Stimulated activated memory B cell treated with anti-CD40 and anti-IgM and Interleukin-4, amounts not matched to agents 10 μg/mL and 1 μg/mL and 100 μg/mL, for 72 hours (primary cell): ENCODE measurements around the gene CUX1.
"Not testable (repeated sequence)": the region's sequence is repeated elsewhere in the genome, so short reads cannot be mapped to it uniquely, and the experiment has no call there.

Experiments
- ATAC-seq: fragments of 150-1000 bp; cut with Tn5 transposase; 2 replicates; pipeline ENCODE4 v1.10.0; 2021
- H3K27ac Mint-ChIP-seq: one replicate; pipeline ENCODE4 v1.8.0; 2022; ENCODE audit warnings: mild to moderate bottlenecking, mixed read lengths
- H3K27me3 Mint-ChIP-seq: one replicate; pipeline ENCODE4 v1.8.0; 2022; ENCODE audit warnings: mixed read lengths
- H3K36me3 Mint-ChIP-seq: one replicate; pipeline ENCODE4 v1.8.0; 2022; ENCODE audit warnings: mixed read lengths
- H3K4me1 Mint-ChIP-seq: one replicate; pipeline ENCODE4 v1.8.0; 2022; ENCODE audit warnings: mixed read lengths
- H3K4me3 Mint-ChIP-seq: one replicate; pipeline ENCODE4 v1.8.0; 2022; ENCODE audit warnings: mild to moderate bottlenecking, moderate library complexity, mixed read lengths
- H3K9me3 Mint-ChIP-seq: one replicate; pipeline ENCODE4 v1.8.0; 2022; ENCODE audit warnings: mixed read lengths

The CUX1 gene

GRCh38 chr7:101814081-101814990 lies 3.1 kb upstream of the CUX1 start:
- Mint-ChIP-seq H3K4me3 (peak overlapping the region; percentile 77), H3K27ac (peak overlapping the region; percentile 67), H3K4me1 (peaks cover 24% of the 10 kb centered on the region), H3K36me3 (no peaks in the 10 kb centered on the region), H3K9me3 (no peaks in the 10 kb centered on the region), H3K27me3 (no peaks in the 10 kb centered on the region)
- ATAC-seq: peak; percentile 66

GRCh38 chr7:101814991-101815825 lies 2.2 kb upstream of the CUX1 start:
- Mint-ChIP-seq H3K9me3 (no peaks in the 10 kb centered on the region), H3K4me3 (peak overlapping the region; percentile 77), H3K4me1 (peaks cover 33% of the 10 kb centered on the region), H3K36me3 (no peaks in the 10 kb centered on the region), H3K27me3 (no peaks in the 10 kb centered on the region), H3K27ac (peak overlapping the region; percentile 67)
- peak; percentile 77 for ATAC-seq

DNA sequence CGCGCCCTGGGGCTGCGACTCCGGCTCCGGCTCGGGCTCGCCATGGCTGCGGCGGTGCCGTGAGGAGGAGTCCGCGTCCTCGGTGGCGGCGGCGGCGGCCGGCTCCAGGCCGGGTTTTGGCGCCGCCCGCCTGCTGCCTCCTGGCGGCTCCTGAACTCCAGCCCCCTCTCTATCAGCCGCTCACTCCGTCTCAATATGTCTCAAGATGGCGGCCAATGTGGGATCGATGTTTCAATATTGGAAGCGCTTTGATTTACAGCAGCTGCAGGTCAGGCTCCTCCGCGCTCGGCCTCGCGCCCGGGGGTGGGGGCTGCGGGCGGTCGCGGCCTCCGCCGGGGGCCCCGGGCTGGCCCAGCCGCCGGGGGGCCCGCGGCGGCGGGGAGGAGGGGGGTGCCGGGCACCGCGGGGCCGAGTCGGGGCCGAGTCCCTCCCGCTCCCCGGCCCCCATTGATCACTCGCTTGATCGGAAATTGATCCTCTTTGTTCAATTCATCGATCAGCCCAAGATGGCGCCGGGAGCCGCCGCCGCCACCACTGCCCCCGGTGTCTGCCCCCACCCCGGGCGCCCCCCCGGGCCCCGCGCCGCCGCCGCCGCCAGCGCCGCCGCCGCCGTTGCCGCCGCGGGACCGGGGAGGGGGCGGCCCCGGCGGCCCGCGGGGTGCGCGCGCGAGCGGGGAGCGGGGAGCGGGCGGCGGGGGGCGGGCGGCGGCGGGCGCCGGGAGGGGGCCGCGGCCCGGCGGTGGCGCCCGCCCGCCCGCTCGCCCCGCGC lies 1.4 kb upstream of the CUX1 start:
- ATAC-seq: peak; percentile 86
- no peak overlapping the region for H3K27ac Mint-ChIP-seq

GRCh38 chr7:101816595-101817470 lies 593 bp upstream of the CUX1 start:
- peak; percentile 24 for ATAC-seq
- Mint-ChIP-seq H3K4me3 (peak overlapping the region; percentile 60), H3K9me3 (no peaks in the 10 kb centered on the region), H3K36me3 (no peaks in the 10 kb centered on the region), H3K4me1 (peaks cover 33% of the 10 kb centered on the region), H3K27ac (no peak overlapping the region), H3K27me3 (no peaks in the 10 kb centered on the region)

More for the DNA sequence above, 1.4 kb upstream of the CUX1 start:
- no peaks in the 10 kb centered on the region for H3K27me3 Mint-ChIP-seq
- peaks cover 33% of the 10 kb centered on the region for H3K4me1 Mint-ChIP-seq
- no peaks in the 10 kb centered on the region for H3K36me3 Mint-ChIP-seq
- no peaks in the 10 kb centered on the region for H3K9me3 Mint-ChIP-seq
- peak overlapping the region; percentile 79 for H3K4me3 Mint-ChIP-seq

GRCh38 chr7:101818287-101819071 lies 1.1 kb downstream of the CUX1 start:
- H3K4me3 Mint-ChIP-seq: peak overlapping the region; percentile 79
- H3K36me3 Mint-ChIP-seq: no peaks in the 10 kb centered on the region
- H3K9me3 Mint-ChIP-seq: no peaks in the 10 kb centered on the region
- ATAC-seq: no peak
- H3K27ac Mint-ChIP-seq: no peak overlapping the region
- no peaks in the 10 kb centered on the region for H3K27me3 Mint-ChIP-seq
- H3K4me1 Mint-ChIP-seq: peaks cover 33% of the 10 kb centered on the region

GRCh38 chr7:101819183-101819582 lies 1.8 kb downstream of the CUX1 start:
- no peak for ATAC-seq
- Mint-ChIP-seq H3K27ac (no peak overlapping the region), H3K4me1 (peaks cover 33% of the 10 kb centered on the region), H3K9me3 (no peaks in the 10 kb centered on the region), H3K27me3 (no peaks in the 10 kb centered on the region), H3K4me3 (no peak overlapping the region), H3K36me3 (no peaks in the 10 kb centered on the region)

- no peak overlapping the region for H3K4me3 Mint-ChIP-seq
- peaks cover 27% of the 10 kb centered on the region for H3K4me1 Mint-ChIP-seq
- H3K27ac Mint-ChIP-seq: no peak overlapping the region
- no peak for ATAC-seq
- H3K36me3 Mint-ChIP-seq: no peaks in the 10 kb centered on the region
- no peaks in the 10 kb centered on the region for H3K9me3 Mint-ChIP-seq
- H3K27me3 Mint-ChIP-seq: no peaks in the 10 kb centered on the region
Observed at GRCh38 chr7:101819913-101820522, 2.6 kb downstream of the CUX1 start.

DNA sequence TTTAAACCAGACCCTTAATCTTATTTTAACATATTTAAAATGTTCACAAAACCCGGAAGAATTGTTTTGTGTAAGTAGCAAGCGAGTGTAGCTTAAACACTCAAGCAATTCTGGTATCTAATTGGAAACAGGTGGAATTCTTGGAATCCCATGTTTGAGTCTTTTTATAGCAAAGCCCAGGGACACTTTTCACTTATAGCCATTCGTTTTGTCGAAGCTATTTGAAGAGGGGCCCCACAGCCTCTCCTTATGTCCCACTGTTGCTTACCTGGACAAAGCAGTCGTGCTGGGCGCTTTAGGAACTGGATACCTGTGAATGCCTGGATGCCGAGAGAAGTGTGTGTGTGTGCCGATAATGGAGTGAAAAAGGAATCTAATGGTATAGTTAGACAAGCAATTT lies 3.3 kb downstream of the CUX1 start:
- ATAC-seq: no peak
- H3K27ac Mint-ChIP-seq: no peak overlapping the region
- H3K4me1 Mint-ChIP-seq: peaks cover 27% of the 10 kb centered on the region
- no peaks in the 10 kb centered on the region for H3K9me3 Mint-ChIP-seq
- no peaks in the 10 kb centered on the region for H3K36me3 Mint-ChIP-seq
- no peaks in the 10 kb centered on the region for H3K27me3 Mint-ChIP-seq
- H3K4me3 Mint-ChIP-seq: no peak overlapping the region

GRCh38 chr7:101822632-101823031 lies 5.2 kb downstream of the CUX1 start:
- H3K36me3 Mint-ChIP-seq, H3K27me3 Mint-ChIP-seq, ATAC-seq, H3K27ac Mint-ChIP-seq, H3K9me3 Mint-ChIP-seq, H3K4me3 Mint-ChIP-seq: not testable (repeated sequence)
- peaks cover 39% of the 10 kb centered on the region for H3K4me1 Mint-ChIP-seq

DNA sequence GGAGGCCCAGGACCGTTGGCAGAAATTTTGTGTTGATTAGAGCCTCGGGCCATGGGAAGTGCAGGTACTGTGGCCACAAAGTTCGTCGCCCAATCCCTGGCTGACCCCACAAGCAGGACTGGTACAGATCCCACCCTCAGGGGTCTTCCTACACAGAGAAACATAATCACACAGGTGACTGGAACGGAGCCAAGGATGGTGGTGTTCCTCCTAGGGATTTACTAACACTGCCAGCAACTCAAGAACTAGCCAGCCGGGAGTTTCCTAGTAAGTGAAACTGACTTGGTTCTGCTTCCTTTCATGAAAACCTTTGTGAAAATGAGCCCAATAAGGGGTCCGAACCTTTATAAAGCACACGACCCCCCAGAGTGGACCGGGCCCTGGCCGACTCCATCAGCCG lies 5.7 kb downstream of the CUX1 start:
- peaks cover 6% of the 10 kb centered on the region for H3K36me3 Mint-ChIP-seq
- no peak for ATAC-seq
- no peaks in the 10 kb centered on the region for H3K27me3 Mint-ChIP-seq
- H3K4me3 Mint-ChIP-seq: no peak overlapping the region
- peaks cover 39% of the 10 kb centered on the region for H3K4me1 Mint-ChIP-seq
- H3K9me3 Mint-ChIP-seq: no peaks in the 10 kb centered on the region
- H3K27ac Mint-ChIP-seq: no peak overlapping the region

DNA sequence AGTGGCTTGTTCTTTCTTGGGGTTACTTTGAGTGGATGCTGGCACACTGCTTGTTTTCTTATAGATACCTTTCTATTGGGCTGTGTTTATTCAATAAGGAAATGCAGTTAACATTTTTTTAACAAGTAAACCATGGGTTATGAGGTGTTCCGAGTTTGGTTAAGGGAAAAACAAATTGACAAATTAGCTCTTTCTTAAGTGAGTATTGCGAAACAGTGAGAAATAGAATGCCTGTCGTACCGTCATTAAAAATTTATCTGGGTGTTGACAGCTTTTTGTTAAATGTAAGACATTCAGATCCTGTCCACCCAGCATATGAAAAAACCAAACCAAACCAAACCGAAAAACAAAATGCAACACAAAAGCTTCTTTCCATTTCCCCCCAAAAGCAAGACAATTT lies 6.2 kb downstream of the CUX1 start:
- Mint-ChIP-seq H3K27me3 (no peaks in the 10 kb centered on the region), H3K36me3 (peaks cover 10% of the 10 kb centered on the region), H3K4me3 (no peak overlapping the region), H3K27ac (no peak overlapping the region), H3K4me1 (peaks cover 39% of the 10 kb centered on the region), H3K9me3 (no peaks in the 10 kb centered on the region)
- ATAC-seq: no peak

DNA sequence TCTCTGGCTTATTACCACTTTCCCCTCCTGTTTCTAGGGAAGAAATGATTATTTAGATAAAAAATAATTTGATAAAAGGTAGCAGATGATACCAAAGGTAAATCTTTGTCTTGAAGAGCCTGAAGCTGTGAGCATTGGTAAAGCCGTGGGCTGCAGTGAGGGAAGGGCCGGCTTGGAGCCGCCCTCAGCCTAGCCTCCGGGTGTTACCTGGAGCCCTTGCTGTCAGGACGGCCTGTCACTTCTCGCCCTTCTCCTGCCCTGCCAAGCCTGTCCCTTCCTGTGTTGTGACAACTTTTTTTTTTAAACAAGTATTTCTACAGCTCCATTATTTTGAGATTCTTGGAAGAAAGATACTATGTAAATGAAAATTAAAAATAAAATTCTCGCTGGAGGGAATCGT lies 7.0 kb downstream of the CUX1 start:
- no peak overlapping the region for H3K27ac Mint-ChIP-seq
- H3K36me3 Mint-ChIP-seq: peaks cover 14% of the 10 kb centered on the region
- H3K4me3 Mint-ChIP-seq: no peak overlapping the region
- no peaks in the 10 kb centered on the region for H3K27me3 Mint-ChIP-seq
- H3K4me1 Mint-ChIP-seq: peaks cover 41% of the 10 kb centered on the region
- no peaks in the 10 kb centered on the region for H3K9me3 Mint-ChIP-seq
- ATAC-seq: no peak

DNA sequence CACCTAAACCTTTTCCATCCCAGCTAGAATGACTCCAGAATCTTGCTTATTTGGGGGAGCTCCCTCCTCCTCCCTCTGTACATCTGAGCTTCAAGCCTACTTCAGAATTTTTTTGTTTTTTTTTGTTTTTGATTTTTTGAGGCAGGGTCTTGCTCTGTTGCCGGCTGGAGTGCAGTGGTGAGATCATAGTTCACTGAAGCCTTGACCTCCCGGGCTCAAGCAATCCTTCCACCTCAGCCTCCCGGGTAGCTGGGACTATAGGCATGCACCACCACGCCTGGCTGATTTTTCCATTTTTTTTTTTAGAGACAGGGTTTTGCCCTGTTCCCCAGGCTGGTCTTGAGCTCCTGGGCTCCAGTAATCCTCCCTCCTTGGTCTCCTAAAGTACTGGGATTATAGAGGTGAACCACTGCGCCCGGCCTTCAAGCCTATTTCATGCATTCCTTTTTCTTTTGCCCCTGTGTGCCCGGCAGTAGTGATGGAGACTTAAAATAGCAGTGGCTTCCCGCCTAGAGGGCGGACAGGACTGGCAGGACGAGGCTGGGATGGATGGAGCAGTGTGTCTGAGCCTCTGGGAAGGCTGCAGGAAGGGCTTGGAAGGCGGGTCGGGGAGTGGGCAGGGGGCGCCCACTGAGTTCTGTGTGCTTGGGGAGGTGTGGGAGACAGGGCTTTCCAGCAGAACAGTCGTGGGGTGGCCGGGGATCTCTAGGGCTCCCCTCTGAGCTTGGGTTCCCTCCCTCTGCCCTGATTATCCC lies 8.8 kb downstream of the CUX1 start:
- Mint-ChIP-seq H3K4me1 (peaks cover 33% of the 10 kb centered on the region), H3K27ac (no peak overlapping the region), H3K4me3 (no peak overlapping the region), H3K27me3 (no peaks in the 10 kb centered on the region), H3K36me3 (peaks cover 14% of the 10 kb centered on the region), H3K9me3 (no peaks in the 10 kb centered on the region)
- no peak for ATAC-seq
